ENCODE measurements around the gene EMP2. TPM values are rescaled to one million over a fixed set of nuclear protein-coding genes. Genes with fewer than 3 reads are reported as not detected.

EMP2 gene
- total RNA-seq, 2 experiments from 2014 or later: not detected

DNA sequence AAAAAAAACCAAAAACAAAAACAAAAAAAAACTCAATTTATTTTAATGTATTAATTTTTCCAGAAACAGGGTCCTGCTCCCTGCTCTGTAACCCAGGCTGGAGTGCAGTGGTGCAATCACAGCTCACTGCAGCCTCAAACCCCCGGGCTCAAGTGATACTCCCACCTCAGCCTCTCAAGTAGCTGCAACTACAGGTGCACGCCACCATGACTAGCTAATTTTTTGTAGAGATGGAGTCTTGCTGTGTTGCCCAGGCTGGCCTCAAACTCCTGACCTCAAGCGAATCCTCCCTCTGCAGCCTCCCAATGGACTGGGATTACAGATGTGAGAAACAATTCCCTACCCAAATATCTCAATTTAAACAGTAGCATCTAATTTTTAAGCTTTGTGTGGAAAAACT lies 25.2 kb upstream of the EMP2 start:
- H3K4me1 Mint-ChIP-seq (ENCODE audit: low read depth): no peaks in the 10 kb centered on the region
- Histone ChIP-seq H3K4me3 (ENCODE audit: low read length) (no peak overlapping the region), H3K9me3 (ENCODE audit: control insufficient read depth in 1 of 2, insufficient read depth in 1 of 2, low read length in 2 of 2) (no peaks in the 10 kb centered on the region), H3K36me3 (ENCODE audit: insufficient read depth, low read length) (no peaks in the 10 kb centered on the region), H3K4me1 (ENCODE audit: insufficient read depth, low read length) (no peaks in the 10 kb centered on the region), H3K27ac (ENCODE audit: low read depth in 1 of 2, low read length in 2 of 2) (no peak overlapping the region), H3K27me3 (ENCODE audit: control insufficient read depth in 1 of 2, insufficient read depth in 2 of 2, low read length in 2 of 2) (peaks cover 0 to 5% of the 10 kb centered on the region in 2 experiments)
- DNase-seq (no peak), ATAC-seq (ENCODE audit: poor library complexity) (no peak)
- ChIA-PET POLR2A (no interaction called here), CTCF (no interaction called here)
- intact Hi-C loops (cut with DNase I, micrococcal nuclease): no loop called here
- H3K4me3 Mint-ChIP-seq: no peak overlapping the region
- H3K27ac Mint-ChIP-seq: no peak overlapping the region
- H3K9me3 Mint-ChIP-seq: no peaks in the 10 kb centered on the region
- TF ChIP-seq, protein P1, sequence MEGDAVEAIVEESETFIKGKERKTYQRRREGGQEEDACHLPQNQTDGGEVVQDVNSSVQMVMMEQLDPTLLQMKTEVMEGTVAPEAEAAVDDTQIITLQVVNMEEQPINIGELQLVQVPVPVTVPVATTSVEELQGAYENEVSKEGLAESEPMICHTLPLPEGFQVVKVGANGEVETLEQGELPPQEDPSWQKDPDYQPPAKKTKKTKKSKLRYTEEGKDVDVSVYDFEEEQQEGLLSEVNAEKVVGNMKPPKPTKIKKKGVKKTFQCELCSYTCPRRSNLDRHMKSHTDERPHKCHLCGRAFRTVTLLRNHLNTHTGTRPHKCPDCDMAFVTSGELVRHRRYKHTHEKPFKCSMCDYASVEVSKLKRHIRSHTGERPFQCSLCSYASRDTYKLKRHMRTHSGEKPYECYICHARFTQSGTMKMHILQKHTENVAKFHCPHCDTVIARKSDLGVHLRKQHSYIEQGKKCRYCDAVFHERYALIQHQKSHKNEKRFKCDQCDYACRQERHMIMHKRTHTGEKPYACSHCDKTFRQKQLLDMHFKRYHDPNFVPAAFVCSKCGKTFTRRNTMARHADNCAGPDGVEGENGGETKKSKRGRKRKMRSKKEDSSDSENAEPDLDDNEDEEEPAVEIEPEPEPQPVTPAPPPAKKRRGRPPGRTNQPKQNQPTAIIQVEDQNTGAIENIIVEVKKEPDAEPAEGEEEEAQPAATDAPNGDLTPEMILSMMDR (IDR thresholded peaks at IDR 0.05): no peak
- peaks cover 12% of the 10 kb centered on the region for H3K27me3 Mint-ChIP-seq
- H3K36me3 Mint-ChIP-seq (ENCODE audit: low read depth): no peaks in the 10 kb centered on the region

DNA sequence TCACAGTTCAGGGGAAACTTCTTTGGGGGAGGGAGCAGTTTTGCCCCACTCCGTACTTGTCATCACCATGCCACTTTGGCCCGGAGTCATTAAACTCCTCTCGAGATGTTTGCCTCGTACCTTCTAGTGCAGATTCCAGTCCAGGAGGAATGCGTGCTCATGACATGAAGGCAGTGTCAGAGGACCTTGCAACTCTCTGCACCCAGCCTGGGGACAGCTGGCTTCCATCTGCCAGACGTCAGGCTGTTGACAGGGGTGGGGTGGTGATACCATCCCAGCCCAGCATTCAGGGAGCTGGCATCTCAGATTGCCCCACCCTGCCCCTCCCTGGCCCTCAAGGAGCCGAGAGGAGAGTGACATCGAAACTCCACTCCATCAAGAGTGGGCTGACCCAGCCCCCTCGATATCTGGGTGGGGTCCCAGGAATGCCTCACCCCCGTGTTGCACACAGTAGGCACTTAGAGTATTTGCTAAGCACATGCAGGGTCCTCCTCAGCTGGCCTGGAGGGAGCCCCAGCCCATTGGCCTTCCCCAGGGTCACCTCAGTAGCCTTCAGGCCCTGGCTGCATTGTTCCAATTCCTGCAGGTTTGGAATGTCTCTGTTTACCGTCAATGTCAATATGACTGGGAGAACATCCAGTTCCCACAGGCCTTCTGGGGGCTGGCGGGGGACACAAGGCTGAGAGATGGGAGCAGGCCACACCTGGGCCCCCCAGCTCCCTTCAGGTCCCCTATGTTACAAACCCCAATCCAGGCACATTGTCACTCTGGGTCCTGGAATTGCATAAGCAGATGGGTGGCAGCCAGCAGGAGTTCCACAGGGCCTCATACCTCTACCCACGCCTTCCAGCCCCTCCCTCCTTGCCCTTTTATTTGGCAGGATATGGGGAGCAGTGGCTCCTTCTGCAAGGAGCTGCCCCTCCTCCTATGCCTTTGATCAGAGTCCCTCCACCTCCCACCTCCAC lies 21.3 kb upstream of the EMP2 start:
- no peaks in the 10 kb centered on the region for H3K9me3 ChIP-seq (ENCODE audit: control insufficient read depth in 1 of 2, insufficient read depth in 1 of 2, low read length in 2 of 2)
- ChIA-PET CTCF (no interaction called here), POLR2A (no interaction called here)
- Mint-ChIP-seq H3K4me1 (ENCODE audit: low read depth) (no peaks in the 10 kb centered on the region), H3K27me3 (peaks cover 25% of the 10 kb centered on the region), H3K36me3 (ENCODE audit: low read depth) (no peaks in the 10 kb centered on the region), H3K27ac (no peak overlapping the region), H3K4me3 (no peak overlapping the region), H3K9me3 (no peaks in the 10 kb centered on the region)
- intact Hi-C loops (cut with DNase I, micrococcal nuclease): no loop called here
- H3K4me1 ChIP-seq (ENCODE audit: insufficient read depth, low read length): no peaks in the 10 kb centered on the region
- TF ChIP-seq, protein P1 (IDR thresholded peaks at IDR 0.05): no peak
- H3K27me3 ChIP-seq (ENCODE audit: control insufficient read depth in 1 of 2, insufficient read depth in 2 of 2, low read length in 2 of 2): peaks cover 0 to 5% of the 10 kb centered on the region in 2 experiments
- ATAC-seq (ENCODE audit: poor library complexity) (no peak), DNase-seq (no peak)
- no peaks in the 10 kb centered on the region for H3K36me3 ChIP-seq (ENCODE audit: insufficient read depth, low read length)
- no peak overlapping the region for H3K27ac ChIP-seq (ENCODE audit: low read depth in 1 of 2, low read length in 2 of 2)
- no peak overlapping the region for H3K4me3 ChIP-seq (ENCODE audit: low read length)

DNA sequence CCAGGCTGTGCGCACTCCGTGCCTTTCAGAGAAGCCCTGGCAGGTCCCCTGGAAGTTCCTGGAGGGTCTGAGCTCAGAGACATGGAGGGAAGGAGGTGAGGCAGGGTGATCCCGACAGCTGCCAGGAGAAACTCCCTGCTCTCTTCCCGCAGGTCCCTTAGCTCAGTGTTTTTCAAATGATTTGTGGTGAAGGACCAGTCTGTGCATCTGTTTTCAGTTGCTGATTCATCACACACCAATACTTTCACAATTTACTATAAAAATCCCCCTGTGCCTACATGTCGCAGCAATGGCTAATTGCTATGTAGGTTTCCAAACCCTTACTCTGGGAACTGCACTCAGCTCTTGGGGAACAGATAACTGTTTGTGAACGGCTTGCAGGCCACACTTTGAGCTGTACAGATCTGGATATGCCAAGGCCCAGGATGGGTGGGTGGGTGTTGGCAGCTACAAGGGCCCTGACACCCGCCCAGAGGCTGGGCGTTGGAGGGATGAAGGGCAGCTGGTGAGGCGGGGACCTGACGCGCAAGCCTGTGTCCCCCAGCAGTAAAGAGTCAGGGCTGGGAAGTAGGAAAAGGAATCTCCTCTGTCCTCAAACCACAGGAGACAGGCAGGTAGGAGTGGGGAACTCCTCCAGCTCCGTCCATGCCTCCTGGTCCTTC lies 20.5 kb upstream of the EMP2 start:
- peaks cover 20% of the 10 kb centered on the region for H3K27me3 Mint-ChIP-seq
- ATAC-seq (ENCODE audit: poor library complexity): no peak

More for the DNA sequence above, 20.5 kb upstream of the EMP2 start:
- ChIA-PET POLR2A (no interaction called here), CTCF (no interaction called here)
- peaks cover 0 to under 1% of the 10 kb centered on the region in 2 experiments for H3K9me3 ChIP-seq (ENCODE audit: control insufficient read depth in 1 of 2, insufficient read depth in 1 of 2, low read length in 2 of 2)
- H3K36me3 ChIP-seq (ENCODE audit: insufficient read depth, low read length): no peaks in the 10 kb centered on the region
- H3K27ac Mint-ChIP-seq: no peak overlapping the region
- no peak for DNase-seq
- TF ChIP-seq, protein P1 (IDR thresholded peaks at IDR 0.05): no peak
- H3K27ac ChIP-seq (ENCODE audit: low read depth in 1 of 2, low read length in 2 of 2): no peak overlapping the region
- H3K9me3 Mint-ChIP-seq: no peaks in the 10 kb centered on the region
- intact Hi-C loops (cut with DNase I, micrococcal nuclease): no loop called here
- H3K27me3 ChIP-seq (ENCODE audit: control insufficient read depth in 1 of 2, insufficient read depth in 2 of 2, low read length in 2 of 2): peaks cover 0 to 5% of the 10 kb centered on the region in 2 experiments
- H3K36me3 Mint-ChIP-seq (ENCODE audit: low read depth): no peaks in the 10 kb centered on the region
- H3K4me3 ChIP-seq (ENCODE audit: low read length): no peak overlapping the region
- H3K4me1 ChIP-seq (ENCODE audit: insufficient read depth, low read length): no peaks in the 10 kb centered on the region
- H3K4me3 Mint-ChIP-seq: no peak overlapping the region
- H3K4me1 Mint-ChIP-seq (ENCODE audit: low read depth): no peaks in the 10 kb centered on the region
